Epithelial cell of esophagus (primary cell): ENCODE measurements around the gene FAM120A.
A peak's percentile ranks its signal among the peaks of the same experiment; 100 is the strongest.

ENCODE experiments used
- DNase-seq: peaks from one replicate; pipeline ENCODE4 v3.0.0; 2010; ENCODE audit warnings: low read depth
- H3K4me3 ChIP-seq: 2 replicates; pipeline ENCODE4 v1.5.1; 2011; ENCODE audit warnings: mild to moderate bottlenecking, low read length, control low read depth
- CTCF ChIP-seq: IDR thresholded peaks from 2 replicates; pipeline ENCODE4 v1.5.1; 2011; ENCODE audit warnings: low read depth, mild to moderate bottlenecking, low read length, control low read depth, inconsistent platforms; ENCODE audit not compliant: insufficient read depth; ENCODE audit errors: missing control alignments

FAM120A gene

GRCh38 chr9:93572636-93573515 is 121.4 kb downstream of the FAM120A start:
- H3K4me3 ChIP-seq: no peak overlapping the region
- DNase-seq: no peak
- TF ChIP-seq CTCF: no peak

- no peak for DNase-seq
- H3K4me3 ChIP-seq: no peak overlapping the region
- no peak for TF ChIP-seq CTCF
These were observed 122.0 kb downstream of the FAM120A start for GRCh38 chr9:93573516-93573828.

- DNase-seq: no peak
- no peak overlapping the region for H3K4me3 ChIP-seq
- TF ChIP-seq CTCF: no peak
These were observed 122.8 kb downstream of the FAM120A start for GRCh38 chr9:93574091-93574899.

- H3K4me3 ChIP-seq: peak overlapping the region; percentile 66
- no peak for DNase-seq
- TF ChIP-seq CTCF: no peak
These were observed 123.7 kb downstream of the FAM120A start for GRCh38 chr9:93574900-93575795.

GRCh38 chr9:93575796-93576257 is 124.3 kb downstream of the FAM120A start:
- no peak for DNase-seq
- peak overlapping the region; percentile 66 for H3K4me3 ChIP-seq
- no peak for TF ChIP-seq CTCF

- TF ChIP-seq CTCF: no peak
- peak; percentile 29 for DNase-seq
- H3K4me3 ChIP-seq: peak within 1 kb of the TSS; percentile 69
These were observed 125.0 kb downstream of the FAM120A start, which contains the start of gene PHF2 for GRCh38 chr9:93576258-93577077. TSS of gene PHF2 (plus strand) at chr9:93576584. CDS start at chr9:93576774, 190 bp downstream.
